HTERT RPE-1 (cell line): ENCODE data around the gene HRH1.
"Not testable (repeated sequence)": the region's sequence is repeated elsewhere in the genome, so short reads cannot be mapped to it uniquely, and the experiment has no call there.

ENCODE experiments used
- in situ Hi-C: fragments of 300-500 bp; cut with MboI; formaldehyde crosslinking; loops from 4 replicates; pipeline ENCODE4 v1.14.3; 2020; ENCODE audit warnings: low sequenced_read_pairs

HRH1 gene

GRCh38 chr3:11140030-11140712 lies 14.1 kb upstream of the HRH1 start:
- in situ Hi-C loops, result no loop called here

- in situ Hi-C loops, result no loop called here
Observed at GRCh38 chr3:11140713-11141104, 13.6 kb upstream of the HRH1 start.

- in situ Hi-C loops, result no loop called here
Observed at GRCh38 chr3:11143476-11143875, 10.8 kb upstream of the HRH1 start.

GRCh38 chr3:11144996-11145395 lies 9.3 kb upstream of the HRH1 start:
- in situ Hi-C loops, result no loop called here

GRCh38 chr3:11145888-11146287 lies 8.4 kb upstream of the HRH1 start:
- in situ Hi-C loops, result no loop called here

GRCh38 chr3:11146773-11147660 lies 7.3 kb upstream of the HRH1 start:
- in situ Hi-C loops, result no loop called here

GRCh38 chr3:11150256-11150655 lies 4.0 kb upstream of the HRH1 start:
- in situ Hi-C loops, result no loop called here

GRCh38 chr3:11152301-11152700 lies 2.0 kb upstream of the HRH1 start:
- in situ Hi-C loops, result no loop called here

GRCh38 chr3:11154953-11155325 lies 646 bp downstream of the HRH1 start:
- in situ Hi-C loops, result no loop called here

- in situ Hi-C loops, result no loop called here
Observed at GRCh38 chr3:11155341-11156025, 1.2 kb downstream of the HRH1 start.

- in situ Hi-C loops, result no loop called here
Observed at GRCh38 chr3:11156026-11156410, 1.7 kb downstream of the HRH1 start.

- in situ Hi-C loops, result no loop called here
Observed at GRCh38 chr3:11157421-11157820, 3.1 kb downstream of the HRH1 start.

- in situ Hi-C loops, result no loop called here
Observed at GRCh38 chr3:11159421-11159904, 5.2 kb downstream of the HRH1 start.

GRCh38 chr3:11161666-11162065 lies 7.4 kb downstream of the HRH1 start:
- in situ Hi-C loops, result no loop called here

GRCh38 chr3:11162401-11163345 lies 8.4 kb downstream of the HRH1 start:
- in situ Hi-C loops, result no loop called here

GRCh38 chr3:11164607-11165006 lies 10.3 kb downstream of the HRH1 start:
- in situ Hi-C loops, result no loop called here

- in situ Hi-C loops, result no loop called here
Observed at GRCh38 chr3:11165476-11165875, 11.2 kb downstream of the HRH1 start.

- in situ Hi-C loops, result not testable (repeated sequence)
Observed at GRCh38 chr3:11166807-11167400, 12.6 kb downstream of the HRH1 start.

GRCh38 chr3:11167590-11167989 lies 13.3 kb downstream of the HRH1 start:
- in situ Hi-C loops, result no loop called here

GRCh38 chr3:11168406-11168805 lies 14.1 kb downstream of the HRH1 start:
- in situ Hi-C loops, result no loop called here
